Aorta (tissue), 5 donors: ENCODE measurements around the gene OBSCN. TPM values are rescaled to one million over a fixed set of nuclear protein-coding genes. Genes with fewer than 3 reads are reported as not detected.

Experiments used
- ATAC-seq: fragments of 200-7000 bp; cut with Tn5 transposase; one replicate; pipeline ENCODE4 v1.9.1; 2022; ENCODE audit warnings: moderate library complexity; ENCODE audit not compliant: low FRiP score
- DNase-seq, 2 donors: peaks; one replicate each; pipeline ENCODE4 v3.0.0-alpha.2; 2020
- H3K27ac ChIP-seq, 2 donors: one replicate each; pipeline ENCODE4 v1.5.1; 2013; ENCODE audit warnings: low read length in 2 of 2, mild to moderate bottlenecking in 2 of 2, moderate library complexity in 2 of 2, control low read depth in 1 of 2, inconsistent platforms in 1 of 2, low read depth in 1 of 2
- H3K27me3 ChIP-seq, 2 donors: one replicate each; pipeline ENCODE4 v1.6.1; 2013; ENCODE audit warnings: control low read depth in 1 of 2, low read length in 1 of 2, mild to moderate bottlenecking in 1 of 2, moderate library complexity in 1 of 2; ENCODE audit not compliant: insufficient read depth in 2 of 2, control insufficient read depth in 1 of 2
- H3K36me3 ChIP-seq, 2 donors: one replicate each; pipeline ENCODE4 v1.6.1; 2013; ENCODE audit warnings: control low read depth in 1 of 2, low read length in 1 of 2, mild to moderate bottlenecking in 1 of 2; ENCODE audit not compliant: insufficient read depth in 2 of 2, control insufficient read depth in 1 of 2
- H3K4me1 ChIP-seq, 2 donors: one replicate each; pipeline ENCODE4 v1.6.1; 2013; ENCODE audit warnings: low read length in 2 of 2, control low read depth in 1 of 2, mild to moderate bottlenecking in 1 of 2, moderate library complexity in 1 of 2; ENCODE audit not compliant: insufficient read depth in 2 of 2, control insufficient read depth in 1 of 2
- H3K4me3 ChIP-seq, 2 donors: one replicate each; pipeline ENCODE4 v1.5.1; 2013; ENCODE audit warnings: low read length in 2 of 2, control low read depth in 1 of 2, mild to moderate bottlenecking in 1 of 2
- H3K9me3 ChIP-seq: one replicate; pipeline ENCODE4 v1.6.1; 2013; ENCODE audit warnings: mild to moderate bottlenecking, low read length; ENCODE audit not compliant: control insufficient read depth
- WGBS, 2 donors: extraction: QIAGEN DNeasy Blood & Tissue Kit; methylation state at CpG; one replicate each; pipeline ENCODE4 v1.1.7; 2013; 5-methylcytosine and 5-hydroxymethylcytosine counted together
- intact Hi-C, 2 donors: fragments of 100-400 bp; cut with DNase I; formaldehyde crosslinking; loops; one replicate each; pipeline versions ENCODE4 v1.14.2 to v1.15.0; 2022
- polyA plus RNA-seq, 2 donors: library from polyadenylated mRNA; stranded (reverse); fragments of 200-250 nt; gene quantifications; one replicate each; pipeline ENCODE4 v1.2.3, GENCODE V29; 2013
- total RNA-seq, 2 donors: library from RNA; stranded (reverse); fragmentation: NEBNext Ultra II Directional; extraction: Animal tissue kit (Norgen Biotek cat#: 25700); gene quantifications; one replicate each; pipeline ENCODE4 v1.2.1, GENCODE V29; 2021
- donor health status: healthy with polysubstance abuse.
- donor health status: Bipolar disorder and iron deficiency.
- donor health status: DM: no; HTN: no; CAD: no.
- donor health status: DM: no; HTN: no; CAD: no.
- donor health status: DM: yes; HTN: yes; CAD: no.

The OBSCN gene
- total and polyA plus RNA-seq, 4 donors: 2.0 to 19.3 (median 6.4) TPM

- H3K36me3 ChIP-seq: no peaks in the 10 kb centered on the region
- DNase-seq: peak in 1 of 2 donors; percentile 74
- intact Hi-C loops: loop anchor here in 1 of 2 donors (5.0 to 10.0 kb wide), 2 partner anchors 97 to 110 kb away; partner anchors contain the start of gene IBA57
Observed at GRCh38 chr1:228277491-228278431, 69.9 kb downstream of the OBSCN start.

GRCh38 chr1:228278432-228278941 is 70.6 kb downstream of the OBSCN start:
- ATAC-seq (no peak), DNase-seq (peak in 1 of 2 donors; percentile 75)
- intact Hi-C loops: loop anchor here in 1 of 2 donors (5.0 to 10.0 kb wide), 2 partner anchors 96 to 111 kb away; partner anchors contain the start of gene IBA57
- Histone ChIP-seq H3K4me1 (no peaks in the 10 kb centered on the region), H3K9me3 (no peaks in the 10 kb centered on the region), H3K27ac (no peak overlapping the region), H3K27me3 (no peaks in the 10 kb centered on the region), H3K36me3 (no peaks in the 10 kb centered on the region), H3K4me3 (no peak overlapping the region)
- 97 to 98% methylated on average over 21 of the region's 21 CpGs for WGBS, 2 donors

More at GRCh38 chr1:228277491-228278431, 69.9 kb downstream of the OBSCN start:
- ATAC-seq: no peak
- Histone ChIP-seq H3K9me3 (no peaks in the 10 kb centered on the region), H3K27ac (no peak overlapping the region), H3K27me3 (no peaks in the 10 kb centered on the region), H3K4me3 (no peak overlapping the region), H3K4me1 (no peaks in the 10 kb centered on the region)
- WGBS, 2 donors: 92 to 95% methylated on average over 35 to 36 of the region's 36 CpGs

GRCh38 chr1:228279011-228279721 is 71.3 kb downstream of the OBSCN start:
- DNase-seq: peak in 1 of 2 donors; percentile 76
- Histone ChIP-seq H3K4me3 (no peak overlapping the region), H3K4me1 (no peaks in the 10 kb centered on the region), H3K36me3 (no peaks in the 10 kb centered on the region), H3K9me3 (no peaks in the 10 kb centered on the region), H3K27me3 (no peaks in the 10 kb centered on the region), H3K27ac (no peak overlapping the region)
- ATAC-seq: no peak
- 93% methylated on average over 27 of the region's 27 CpGs for WGBS, 2 donors
- intact Hi-C loops: loop anchor here in 1 of 2 donors (5.0 to 10.0 kb wide), 2 partner anchors 96 to 112 kb away; partner anchors contain the start of gene IBA57

- intact Hi-C loops: loop anchor here in 1 of 2 donors (5.0 to 10.0 kb wide), 2 partner anchors 95 to 112 kb away; partner anchors contain the start of gene IBA57
- no peaks in the 10 kb centered on the region for H3K27me3 ChIP-seq
- DNase-seq (peak in 1 of 2 donors; percentile 70), ATAC-seq (no peak)
- no peak overlapping the region for H3K27ac ChIP-seq
- H3K9me3 ChIP-seq: no peaks in the 10 kb centered on the region
- H3K4me1 ChIP-seq: no peaks in the 10 kb centered on the region
- H3K4me3 ChIP-seq: no peak overlapping the region
- whole genome bisulfite sequencing, 2 donors: 93% methylated on average over 12 of the region's 12 CpGs
- no peaks in the 10 kb centered on the region for H3K36me3 ChIP-seq
Observed at GRCh38 chr1:228279722-228280105, 71.9 kb downstream of the OBSCN start.

DNA sequence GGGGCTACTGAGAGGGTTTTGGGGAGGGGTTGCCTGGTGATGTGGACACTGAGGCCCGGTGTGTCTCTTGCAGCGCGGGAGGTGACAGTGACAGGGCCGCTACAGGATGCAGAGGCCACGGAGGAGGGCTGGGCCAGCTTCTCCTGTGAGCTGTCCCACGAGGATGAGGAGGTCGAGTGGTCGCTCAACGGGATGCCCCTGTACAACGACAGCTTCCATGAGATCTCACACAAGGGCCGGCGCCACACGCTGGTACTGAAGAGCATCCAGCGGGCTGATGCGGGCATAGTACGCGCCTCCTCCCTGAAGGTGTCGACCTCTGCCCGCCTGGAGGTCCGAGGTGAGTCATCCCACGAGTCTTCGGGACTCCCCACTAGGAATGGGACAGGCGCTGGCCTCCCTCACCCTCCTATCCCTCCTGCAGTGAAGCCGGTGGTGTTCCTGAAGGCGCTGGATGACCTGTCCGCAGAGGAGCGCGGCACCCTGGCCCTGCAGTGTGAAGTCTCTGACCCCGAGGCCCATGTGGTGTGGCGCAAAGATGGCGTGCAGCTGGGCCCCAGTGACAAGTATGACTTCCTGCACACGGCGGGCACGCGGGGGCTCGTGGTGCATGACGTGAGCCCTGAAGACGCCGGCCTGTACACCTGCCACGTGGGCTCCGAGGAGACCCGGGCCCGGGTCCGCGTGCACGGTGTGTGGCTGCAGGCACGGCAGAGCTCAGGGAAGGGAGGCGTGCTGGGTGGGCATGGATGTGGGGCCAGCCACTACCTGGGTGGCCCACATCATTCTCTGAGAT is 72.5 kb downstream of the OBSCN start:
- no peak overlapping the region for H3K27ac ChIP-seq
- H3K36me3 ChIP-seq: no peaks in the 10 kb centered on the region
- no peaks in the 10 kb centered on the region for H3K9me3 ChIP-seq
- ATAC-seq (no peak), DNase-seq (peak in 1 of 2 donors; percentile 61)
- no peaks in the 10 kb centered on the region for H3K4me1 ChIP-seq
- no peak overlapping the region for H3K4me3 ChIP-seq
- H3K27me3 ChIP-seq: no peaks in the 10 kb centered on the region
- 94 to 95% methylated on average over 46 to 48 of the region's 48 CpGs for WGBS, 2 donors
- intact Hi-C loops: no loop called here

DNA sequence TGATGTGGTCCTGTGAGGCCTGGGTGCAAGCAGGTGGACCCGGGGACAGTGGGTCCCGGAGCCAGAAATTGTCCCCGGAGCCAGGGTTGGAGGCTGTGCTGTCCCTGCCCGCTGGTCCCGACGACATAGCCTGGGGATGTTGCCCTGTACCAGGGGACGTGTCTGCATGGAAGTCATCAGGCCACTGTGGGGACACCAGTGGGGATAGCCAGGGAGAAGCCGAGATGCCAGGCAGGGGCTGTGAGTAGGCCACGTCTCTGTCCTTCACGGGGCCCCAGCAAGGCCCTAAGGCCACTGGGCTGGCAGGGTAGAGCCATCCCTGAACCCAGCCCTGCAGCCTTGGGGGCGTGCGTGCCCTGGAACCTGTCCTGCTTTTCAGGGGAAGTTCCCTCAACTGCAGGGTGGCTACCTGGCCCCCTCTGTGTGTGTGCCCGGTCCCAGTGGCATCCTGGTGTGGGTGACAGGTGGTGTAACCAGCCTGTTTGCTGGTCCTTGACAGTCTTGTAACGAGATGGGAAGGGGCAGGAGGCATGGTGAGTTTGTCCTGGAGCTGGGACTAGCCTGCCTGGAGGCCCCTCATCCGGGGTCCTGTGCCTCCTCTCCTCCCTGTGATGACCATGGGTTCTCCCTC is 73.2 kb downstream of the OBSCN start:
- Histone ChIP-seq H3K9me3 (no peaks in the 10 kb centered on the region), H3K27ac (no peak overlapping the region), H3K4me1 (no peaks in the 10 kb centered on the region), H3K27me3 (no peaks in the 10 kb centered on the region), H3K4me3 (no peak overlapping the region), H3K36me3 (no peaks in the 10 kb centered on the region)
- ATAC-seq (no peak), DNase-seq (peak in 1 of 2 donors; percentile 60)
- intact Hi-C loops: no loop called here
- 93 to 95% methylated on average over 15 of the region's 15 CpGs for WGBS, 2 donors

GRCh38 chr1:228281631-228282328 is 73.9 kb downstream of the OBSCN start:
- no peaks in the 10 kb centered on the region for H3K27me3 ChIP-seq
- 94 to 95% methylated on average over 16 of the region's 16 CpGs for WGBS, 2 donors
- no peak for ATAC-seq
- DNase-seq: peak in 1 of 2 donors; percentile 72
- no peaks in the 10 kb centered on the region for H3K9me3 ChIP-seq
- no peak overlapping the region for H3K27ac ChIP-seq
- H3K4me3 ChIP-seq: no peak overlapping the region
- no peaks in the 10 kb centered on the region for H3K4me1 ChIP-seq
- H3K36me3 ChIP-seq: no peaks in the 10 kb centered on the region
- intact Hi-C loops: no loop called here
